GM13977 (cell line): Measurements from ENCODE around the gene TMED9.

Experiments
- DNase-seq: peaks from one replicate; pipeline ENCODE4 v3.0.0; 2012; ENCODE audit warnings: low spot score
- CTCF ChIP-seq: IDR thresholded peaks from 2 replicates; pipeline ENCODE4 v1.5.1; 2012; ENCODE audit warnings: mild to moderate bottlenecking, control low read depth; ENCODE audit not compliant: insufficient read depth; ENCODE audit errors: extremely low read depth, missing control alignments
- in situ Hi-C: fragments of 300-500 bp; cut with MboI; formaldehyde crosslinking; loops from one replicate; pipeline ENCODE4 v1.12.0; 2022; ENCODE audit warnings: low sequenced_read_pairs, low pct_unique_long_range_greater_than_20kb, mixed read lengths, inconsistent platforms; ENCODE audit not compliant: unreplicated experiment

The TMED9 gene

DNA sequence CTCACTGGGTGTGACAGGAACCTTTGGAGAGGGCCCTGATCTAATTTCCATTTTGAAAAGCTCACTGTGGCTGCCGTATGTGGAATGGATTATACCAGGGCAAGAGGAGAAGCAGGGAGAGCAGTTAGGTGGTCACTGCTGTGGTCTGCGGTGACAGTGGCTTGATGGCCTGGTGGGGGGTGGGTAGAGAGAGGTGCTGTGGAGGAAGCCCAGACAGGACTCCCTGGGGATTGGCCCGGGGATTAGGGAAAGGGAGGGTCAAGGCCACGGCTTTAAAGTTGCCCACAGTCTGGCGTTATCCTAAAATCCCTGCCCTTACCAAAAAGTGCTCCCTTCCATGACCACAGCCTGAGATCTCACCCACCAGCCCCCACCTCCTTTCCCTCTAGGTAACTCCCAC is 12.7 kb downstream of the TMED9 start:
- DNase-seq: no peak
- TF ChIP-seq CTCF: no peak
- in situ Hi-C loops: no loop called here

DNA sequence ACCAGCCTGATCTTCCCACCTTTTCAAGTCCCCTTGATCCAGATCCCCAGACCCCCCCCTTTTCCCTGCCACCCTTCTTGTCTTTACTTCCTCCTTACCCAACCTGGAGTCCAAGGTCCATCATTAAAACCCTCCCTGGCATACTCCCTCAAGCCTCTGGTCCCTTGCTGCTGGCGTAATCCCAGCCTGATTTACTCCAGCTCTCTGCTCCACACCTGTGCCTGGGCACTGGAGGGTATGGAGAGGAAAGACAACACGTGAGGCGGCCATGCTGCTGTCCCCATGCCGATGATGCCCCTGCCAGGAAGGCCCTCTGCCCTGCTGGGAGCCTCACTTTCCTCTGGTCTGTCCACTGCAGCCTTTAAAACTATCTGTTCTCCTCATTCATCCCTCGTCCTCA is 13.1 kb downstream of the TMED9 start:
- no peak for DNase-seq

GRCh38 chr5:177605667-177606066 is 13.7 kb downstream of the TMED9 start:
- no peak for TF ChIP-seq CTCF
- DNase-seq: no peak
- in situ Hi-C loops: no loop called here

More for the DNA sequence above, 13.1 kb downstream of the TMED9 start:
- TF ChIP-seq CTCF: no peak
- in situ Hi-C loops: no loop called here

DNA sequence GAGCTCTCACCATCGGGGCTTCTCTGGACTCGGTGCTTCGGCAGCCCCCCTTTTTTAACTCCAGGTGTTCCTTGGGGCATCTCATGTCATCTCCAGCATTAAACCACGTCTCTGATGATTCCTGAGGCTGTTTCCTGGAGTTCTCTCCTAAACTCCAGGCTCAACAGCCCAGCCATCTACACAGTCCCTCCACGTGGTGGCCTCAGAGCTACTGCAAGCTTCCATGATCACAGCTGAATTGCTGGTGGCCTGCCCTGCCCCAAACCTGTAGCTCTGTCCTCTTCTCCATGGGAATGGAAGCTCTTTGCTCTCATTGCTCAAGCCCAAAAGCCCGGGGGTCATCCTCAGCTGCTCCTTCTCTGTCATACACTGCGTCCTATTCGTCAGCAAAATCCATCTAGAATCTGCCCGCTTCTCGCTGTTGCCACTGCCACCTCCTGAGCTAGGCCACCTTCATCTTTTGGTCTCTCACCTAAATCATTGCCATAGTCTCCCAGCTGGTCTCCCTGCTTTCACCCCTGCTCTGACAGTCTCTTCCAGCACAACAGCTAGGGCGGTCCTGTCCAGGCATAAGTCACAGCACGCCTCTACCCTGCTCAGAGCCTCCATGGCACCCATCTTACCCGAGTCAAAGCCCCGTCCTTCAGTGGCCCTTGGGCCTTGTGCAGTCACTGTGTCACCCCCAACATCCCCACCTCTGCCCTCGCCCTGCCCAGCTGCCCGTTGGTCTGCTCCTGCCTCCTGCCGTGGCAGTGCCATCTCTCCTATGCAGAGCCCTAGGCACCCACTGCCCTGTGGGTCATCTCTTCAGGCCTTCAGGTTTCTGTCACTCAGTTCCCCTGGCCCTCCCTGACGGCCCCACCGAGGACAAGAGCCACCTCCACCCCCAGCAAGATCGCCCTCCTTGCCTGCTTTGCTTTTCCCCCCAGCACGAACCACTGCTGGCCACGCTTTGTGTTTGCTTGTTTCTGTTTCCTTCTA is 14.4 kb downstream of the TMED9 start:
- in situ Hi-C loops: no loop called here
- no peak for TF ChIP-seq CTCF
- no peak for DNase-seq

- DNase-seq: no peak
- TF ChIP-seq CTCF: no peak
- in situ Hi-C loops: no loop called here
These were observed 15.1 kb downstream of the TMED9 start for GRCh38 chr5:177607115-177607451.

DNA sequence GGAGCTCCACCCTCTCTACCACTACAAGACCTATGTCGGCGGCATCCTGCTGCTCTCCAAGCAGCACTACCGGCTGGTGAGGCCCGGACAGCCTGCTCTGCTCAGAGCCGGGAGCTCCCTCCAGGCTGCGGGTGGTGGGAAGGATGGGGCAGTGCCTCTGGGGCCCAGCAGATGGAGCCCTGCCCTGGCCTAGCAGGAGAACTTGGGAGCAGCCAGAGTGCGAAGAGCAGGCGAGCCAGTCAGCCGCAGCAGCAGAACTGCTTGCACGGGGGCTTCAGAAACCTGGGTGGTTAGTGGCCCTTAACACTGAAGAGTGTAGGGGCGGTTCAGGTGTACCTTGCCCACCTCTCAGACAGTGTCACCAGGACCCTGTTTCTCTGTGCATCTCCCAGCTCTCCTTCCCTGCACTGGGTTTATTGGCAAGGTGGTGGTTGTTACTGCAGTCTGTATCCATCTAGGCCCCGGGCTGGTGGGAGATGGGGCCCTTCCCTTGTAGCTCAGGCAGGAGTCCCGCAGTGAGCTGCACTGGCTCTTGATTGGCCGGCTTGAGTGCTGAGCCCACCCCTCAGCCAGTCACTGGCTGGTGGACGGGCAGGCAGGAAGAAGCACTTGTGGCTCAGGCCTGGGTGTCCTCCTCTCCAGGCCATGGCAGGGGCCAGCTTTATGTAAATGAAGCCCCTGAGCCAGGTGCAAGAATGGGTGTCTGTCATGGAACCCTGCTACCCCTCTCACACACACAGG is 15.6 kb downstream of the TMED9 start:
- peak; percentile 77 for DNase-seq
- in situ Hi-C loops: no loop called here
- TF ChIP-seq CTCF: peak; percentile 88
